HG03432 (cell line): ENCODE measurements around the gene LTC4S.
"Not testable (repeated sequence)": the region's sequence is repeated elsewhere in the genome, so short reads cannot be mapped to it uniquely, and the experiment has no call there.

ENCODE experiments used
- ATAC-seq: cut with Tn5 transposase; IDR thresholded peaks from one replicate; pipeline ENCODE4 v1.9.1; 2021; ENCODE audit warnings: mild to moderate bottlenecking, moderate library complexity; ENCODE audit not compliant: unreplicated experiment

The LTC4S gene

GRCh38 chr5:179822059-179822432, 28.3 kb downstream of the LTC4S start:
- ATAC-seq: no peak

DNA sequence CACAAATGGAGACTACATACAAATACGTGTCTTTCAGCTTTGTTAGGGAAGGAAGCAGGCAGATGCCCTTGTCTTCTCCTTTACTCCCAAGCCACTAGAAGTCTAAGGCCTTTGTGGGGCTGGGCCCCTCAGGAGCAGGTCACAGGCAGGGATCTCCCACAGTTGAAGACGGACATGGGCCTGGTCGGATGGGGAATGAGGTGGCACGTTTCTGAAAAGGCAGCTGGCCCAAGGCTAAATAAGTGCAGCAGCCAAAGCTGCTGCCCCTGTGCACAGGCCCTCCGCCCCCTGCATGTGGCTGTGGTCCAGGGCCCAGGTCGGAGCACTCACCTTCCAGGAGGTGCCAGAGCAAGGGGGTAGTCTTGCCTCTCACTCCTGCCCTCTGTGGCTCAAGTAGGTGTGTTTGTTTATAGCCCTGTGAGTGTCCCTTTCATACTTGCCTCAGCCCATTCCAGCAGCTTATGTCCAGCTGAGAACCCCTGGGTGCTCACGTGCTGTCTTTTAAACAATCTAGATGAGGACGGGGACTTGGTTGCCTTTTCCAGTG, 28.7 kb downstream of the LTC4S start:
- ATAC-seq: no peak

GRCh38 chr5:179823937-179824744, 30.4 kb downstream of the LTC4S start:
- no peak for ATAC-seq

GRCh38 chr5:179824745-179825112, 30.9 kb downstream of the LTC4S start:
- ATAC-seq: no peak

GRCh38 chr5:179825655-179826182, 31.9 kb downstream of the LTC4S start:
- no peak for ATAC-seq

DNA sequence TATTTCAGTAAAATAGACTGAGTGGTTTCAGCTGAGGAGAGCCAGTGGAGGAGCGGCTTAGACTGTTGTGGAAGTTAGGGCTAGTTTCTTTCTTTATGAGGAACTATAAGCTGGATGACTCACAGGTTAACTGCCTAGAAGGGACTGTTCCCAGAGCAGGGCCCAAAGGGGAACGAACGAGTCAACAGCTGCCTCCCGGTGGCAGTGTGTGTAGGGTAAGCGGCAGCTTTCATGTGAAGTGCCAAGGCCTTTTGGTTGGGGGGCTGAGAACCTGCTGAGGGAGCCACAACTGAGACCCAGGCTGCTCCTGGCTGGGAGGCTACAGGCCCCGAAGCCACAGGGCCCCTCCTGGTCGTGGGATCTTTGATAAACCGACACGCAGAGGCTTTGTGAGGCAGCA, 33.9 kb downstream of the LTC4S start:
- no peak for ATAC-seq

DNA sequence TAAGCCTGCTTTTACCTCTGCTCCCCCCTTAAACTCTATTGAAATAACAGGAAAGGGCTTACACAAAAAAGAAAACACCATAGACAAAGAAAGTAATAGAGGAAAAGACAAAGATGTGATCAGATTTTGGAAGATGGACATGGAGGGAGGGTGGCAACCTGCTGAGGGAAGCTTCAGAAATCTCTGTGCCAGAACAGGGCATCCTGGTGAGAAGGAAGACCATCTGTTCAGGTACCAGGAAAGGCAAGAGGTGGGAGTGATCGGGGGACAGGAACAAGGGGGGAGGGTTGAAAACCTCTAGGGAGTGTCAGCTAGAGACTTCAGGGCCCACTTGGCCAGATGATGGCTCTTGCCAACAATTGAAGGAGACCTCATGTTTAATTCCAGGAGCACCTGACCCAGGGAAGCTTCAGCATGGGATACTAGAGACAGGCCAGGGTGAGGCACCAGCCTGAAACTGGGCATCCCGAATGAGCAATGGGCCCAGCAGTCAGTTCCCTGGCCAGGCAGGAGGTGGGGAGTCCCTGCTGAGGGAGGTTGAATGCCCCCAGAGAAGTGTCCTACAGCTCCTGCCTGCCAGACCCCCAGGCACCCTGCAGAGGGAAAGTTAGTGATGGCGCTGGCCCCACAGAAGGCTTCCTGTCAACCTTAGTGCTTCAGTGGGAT, 35.1 kb downstream of the LTC4S start:
- no peak for ATAC-seq

GRCh38 chr5:179829732-179830435, 36.1 kb downstream of the LTC4S start:
- ATAC-seq: no peak

GRCh38 chr5:179830818-179831468, 37.2 kb downstream of the LTC4S start:
- ATAC-seq: no peak

- ATAC-seq: no peak
These were observed 38.4 kb downstream of the LTC4S start for GRCh38 chr5:179832039-179832745.

DNA sequence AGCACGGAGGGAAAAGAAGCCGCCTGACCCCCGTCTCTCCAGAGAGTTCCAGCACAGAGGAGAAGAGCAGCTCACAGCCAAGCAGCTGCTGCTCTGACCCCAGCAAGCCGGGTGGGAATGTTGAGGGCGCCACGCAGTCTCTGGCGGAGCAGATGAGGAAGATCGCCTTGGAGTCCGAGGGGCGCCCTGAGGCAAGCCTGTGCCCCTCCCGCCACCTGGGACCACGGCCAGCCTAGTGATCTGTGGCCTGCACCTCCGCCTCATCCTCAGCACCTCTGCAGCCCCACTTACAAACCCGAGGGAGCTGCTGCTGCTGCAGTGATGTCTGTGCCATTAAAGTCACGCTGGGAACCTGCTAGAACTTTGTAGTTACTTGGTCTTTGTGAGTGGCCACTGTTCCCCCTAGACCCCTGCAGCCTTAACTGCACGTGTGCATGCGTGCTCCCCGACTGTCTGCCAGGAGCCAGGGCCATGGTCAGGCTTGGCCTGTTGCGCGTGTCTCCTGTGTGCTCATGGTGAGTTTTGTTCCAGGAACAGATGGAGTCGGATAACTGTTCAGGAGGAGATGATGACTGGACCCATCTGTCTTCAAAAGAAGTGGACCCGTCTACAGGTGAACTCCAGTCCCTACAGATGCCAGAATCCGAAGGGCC, 39.4 kb downstream of the LTC4S start:
- no peak for ATAC-seq

- no peak for ATAC-seq
These were observed 39.9 kb downstream of the LTC4S start for GRCh38 chr5:179833709-179834070.

- no peak for ATAC-seq
These were observed 40.3 kb downstream of the LTC4S start for GRCh38 chr5:179834120-179834519.

GRCh38 chr5:179834871-179835270, 41.1 kb downstream of the LTC4S start:
- ATAC-seq: not testable (repeated sequence)

DNA sequence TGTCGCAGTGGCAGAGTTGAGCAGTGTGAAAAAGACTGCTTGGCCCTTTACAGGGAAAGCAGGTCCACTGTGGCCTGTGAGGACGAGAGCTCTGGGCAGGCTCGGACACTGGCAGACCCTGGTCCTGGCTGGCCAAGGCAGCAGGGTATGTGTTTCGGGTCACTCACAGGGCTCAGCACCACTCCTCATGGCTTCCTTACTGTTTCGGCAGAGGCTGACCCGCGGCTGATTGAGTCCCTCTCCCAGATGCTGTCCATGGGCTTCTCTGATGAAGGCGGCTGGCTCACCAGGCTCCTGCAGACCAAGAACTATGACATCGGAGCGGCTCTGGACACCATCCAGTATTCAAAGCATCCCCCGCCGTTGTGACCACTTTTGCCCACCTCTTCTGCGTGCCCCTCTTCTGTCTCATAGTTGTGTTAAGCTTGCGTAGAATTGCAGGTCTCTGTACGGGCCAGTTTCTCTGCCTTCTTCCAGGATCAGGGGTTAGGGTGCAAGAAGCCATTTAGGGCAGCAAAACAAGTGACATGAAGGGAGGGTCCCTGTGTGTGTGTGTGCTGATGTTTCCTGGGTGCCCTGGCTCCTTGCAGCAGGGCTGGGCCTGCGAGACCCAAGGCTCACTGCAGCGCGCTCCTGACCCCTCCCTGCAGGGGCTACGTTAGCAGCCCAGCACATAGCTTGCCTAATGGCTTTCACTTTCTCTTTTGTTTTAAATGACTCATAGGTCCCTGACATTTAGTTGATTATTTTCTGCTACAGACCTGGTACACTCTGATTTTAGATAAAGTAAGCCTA, 42.6 kb downstream of the LTC4S start:
- peak; percentile 66 for ATAC-seq

DNA sequence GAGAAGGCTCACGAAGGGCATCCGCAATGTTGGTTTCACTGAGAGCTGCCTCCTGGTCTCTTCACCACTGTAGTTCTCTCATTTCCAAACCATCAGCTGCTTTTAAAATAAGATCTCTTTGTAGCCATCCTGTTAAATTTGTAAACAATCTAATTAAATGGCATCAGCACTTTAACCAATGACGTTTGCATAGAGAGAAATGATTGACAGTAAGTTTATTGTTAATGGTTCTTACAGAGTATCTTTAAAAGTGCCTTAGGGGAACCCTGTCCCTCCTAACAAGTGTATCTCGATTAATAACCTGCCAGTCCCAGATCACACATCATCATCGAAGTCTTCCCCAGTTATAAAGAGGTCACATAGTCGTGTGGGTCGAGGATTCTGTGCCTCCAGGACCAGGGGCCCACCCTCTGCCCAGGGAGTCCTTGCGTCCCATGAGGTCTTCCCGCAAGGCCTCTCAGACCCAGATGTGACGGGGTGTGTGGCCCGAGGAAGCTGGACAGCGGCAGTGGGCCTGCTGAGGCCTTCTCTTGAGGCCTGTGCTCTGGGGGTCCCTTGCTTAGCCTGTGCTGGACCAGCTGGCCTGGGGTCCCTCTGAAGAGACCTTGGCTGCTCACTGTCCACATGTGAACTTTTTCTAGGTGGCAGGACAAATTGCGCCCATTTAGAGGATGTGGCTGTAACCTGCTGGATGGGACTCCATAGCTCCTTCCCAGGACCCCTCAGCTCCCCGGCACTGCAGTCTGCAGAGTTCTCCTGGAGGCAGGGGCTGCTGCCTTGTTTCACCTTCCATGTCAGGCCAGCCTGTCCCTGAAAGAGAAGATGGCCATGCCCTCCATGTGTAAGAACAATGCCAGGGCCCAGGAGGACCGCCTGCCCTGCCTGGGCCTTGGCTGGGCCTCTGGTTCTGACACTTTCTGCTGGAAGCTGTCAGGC, 43.6 kb downstream of the LTC4S start:
- ATAC-seq: no peak

DNA sequence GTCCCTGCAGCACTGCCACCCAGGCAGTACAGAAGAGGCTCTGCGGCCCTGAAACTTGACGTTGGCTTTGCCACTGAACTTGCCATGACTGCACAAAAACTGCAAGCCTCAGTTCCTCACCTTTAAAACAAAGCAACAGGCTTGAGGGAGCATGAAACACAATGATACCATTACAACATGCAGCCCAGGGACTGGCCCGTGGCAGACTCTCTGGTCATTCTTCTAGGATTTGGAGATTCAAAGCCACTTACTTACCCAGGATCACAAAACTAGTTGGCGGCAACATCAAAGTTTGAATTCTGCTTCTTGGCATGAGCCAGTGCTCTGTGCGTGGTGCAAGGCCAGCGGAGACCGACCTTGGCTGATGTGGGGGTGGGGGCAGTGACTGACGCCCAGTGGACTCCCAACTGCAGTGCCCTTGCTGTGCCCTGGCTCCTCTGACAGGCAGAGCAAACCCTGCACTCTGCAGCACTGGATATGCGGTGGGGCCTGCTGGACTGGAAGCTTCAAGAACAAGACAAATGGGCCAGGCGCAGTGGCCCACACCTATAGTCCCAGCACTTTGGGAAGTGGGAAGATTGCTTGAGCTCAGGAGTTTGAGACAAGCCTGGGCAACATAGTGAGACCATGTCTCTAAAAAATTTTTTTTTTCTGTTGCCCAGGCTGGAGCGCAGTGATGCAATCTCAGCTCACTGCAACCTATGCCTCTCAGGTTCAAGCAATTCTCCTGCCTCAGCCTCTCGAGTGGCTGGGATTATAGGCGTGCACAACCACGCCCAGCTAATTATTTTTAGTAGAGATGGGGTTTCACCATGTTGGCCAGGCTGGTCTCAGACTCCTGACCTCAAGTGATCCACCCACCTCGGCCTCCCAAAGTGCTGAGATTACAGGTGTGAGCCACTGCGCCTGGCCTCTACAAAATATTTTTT, 45.8 kb downstream of the LTC4S start:
- no peak for ATAC-seq
